HG03558 (cell line): ENCODE data around the gene ZNF740.

Experiments
- ATAC-seq: cut with Tn5 transposase; IDR thresholded peaks from one replicate; pipeline ENCODE4 v1.9.1; 2021; ENCODE audit warnings: moderate number of reproducible peaks; ENCODE audit not compliant: unreplicated experiment; ENCODE audit errors: extremely low read depth

Gene ZNF740

DNA sequence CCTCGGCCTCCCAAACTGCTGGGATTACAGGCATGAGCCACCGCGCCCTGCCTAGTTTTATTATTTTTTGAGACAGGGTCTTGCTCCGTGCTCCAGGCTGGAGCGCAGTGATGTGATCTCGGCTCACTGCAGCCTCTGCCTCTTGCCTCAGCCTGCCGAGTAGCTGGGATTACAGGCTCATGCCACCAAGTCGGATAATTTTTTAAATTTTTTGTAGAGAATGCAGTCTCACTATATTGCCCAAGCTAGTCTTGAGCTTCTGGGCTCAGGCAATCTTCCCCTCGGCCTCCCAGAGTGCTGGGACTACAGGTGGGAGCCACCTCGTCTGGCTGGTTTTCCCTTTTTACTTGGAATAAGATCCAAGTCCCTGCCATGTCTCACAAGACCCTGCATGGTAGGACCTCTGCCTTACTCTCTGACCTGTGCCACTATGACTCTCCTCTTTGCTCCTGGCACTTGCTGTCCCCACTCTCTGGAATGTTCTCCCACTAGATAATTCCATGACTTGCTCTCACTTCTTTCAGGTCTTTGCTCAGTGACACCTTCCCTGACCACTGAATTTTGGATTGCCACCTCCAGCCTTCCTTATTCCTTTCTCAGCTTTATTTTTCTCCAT is 59.2 kb downstream of the ZNF740 start:
- no peak for ATAC-seq

- ATAC-seq: no peak
Observed at GRCh38 chr12:53241623-53242412, 61.3 kb downstream of the ZNF740 start.

GRCh38 chr12:53244337-53244736 is 63.8 kb downstream of the ZNF740 start:
- ATAC-seq: no peak
